ENCODE results near the gene CADPS. TPM values are rescaled to one million over a fixed set of nuclear protein-coding genes. Genes with fewer than 3 reads are reported as not detected.

CADPS gene
- polyA plus RNA-seq, 2 of the 4 experiments (the other 2 are of a cell fraction), result not detected

GRCh38 chr3:62686503-62687294 is 188.5 kb downstream of the CADPS start:
- FAIRE-seq (no peak), ATAC-seq (no peak), DNase-seq (ENCODE audit: low read depth in 1 of 2, low spot score in 1 of 2) (no peak)
- H3K9me3 ChIP-seq, result no peaks in the 10 kb centered on the region
- no peak overlapping the region for H3K4me3 ChIP-seq
- WGBS (ENCODE audit: missing lambda C conversion rate), result 0% methylated on average over 4 of the region's 4 CpGs
- POLR2A ChIA-PET, result no interaction called here
- CTCF ChIA-PET, result no interaction called here
- TF ChIP-seq CHD2 (IDR thresholded peaks at IDR 0.05; ENCODE audit: low read length, partially characterized antibody) (no peak), POLR2AphosphoS2 (conservative IDR thresholded peaks at IDR 0.05; ENCODE audit: low read length) (no peak), KDM5A (IDR thresholded peaks at IDR 0.05) (no peak), CBX8 (IDR thresholded peaks at IDR 0.05) (no peak), FOSB (CRISPR knock-in tag; IDR thresholded peaks at IDR 0.05) (no peak), HEYL (CRISPR knock-in tag; IDR thresholded peaks at IDR 0.05) (no peak), ZSCAN20 (CRISPR knock-in tag; IDR thresholded peaks at IDR 0.05) (no peak), MYC (IDR thresholded peaks at IDR 0.05; ENCODE audit: borderline replicate concordance, low read length) (no peak), MAZ (IDR thresholded peaks at IDR 0.05; ENCODE audit: borderline replicate concordance, low read depth, low read length) (no peak), KDM1A (IDR thresholded peaks at IDR 0.05; ENCODE audit: low read depth) (no peak), REST (IDR thresholded peaks at IDR 0.05) (no peak), SREBF2 (IDR thresholded peaks at IDR 0.05) (no peak), TFCP2L1 (CRISPR knock-in tag; IDR thresholded peaks at IDR 0.05) (no peak), EP300 (IDR thresholded peaks at IDR 0.05) (no peak)
- TF ChIP-seq, protein P1, sequence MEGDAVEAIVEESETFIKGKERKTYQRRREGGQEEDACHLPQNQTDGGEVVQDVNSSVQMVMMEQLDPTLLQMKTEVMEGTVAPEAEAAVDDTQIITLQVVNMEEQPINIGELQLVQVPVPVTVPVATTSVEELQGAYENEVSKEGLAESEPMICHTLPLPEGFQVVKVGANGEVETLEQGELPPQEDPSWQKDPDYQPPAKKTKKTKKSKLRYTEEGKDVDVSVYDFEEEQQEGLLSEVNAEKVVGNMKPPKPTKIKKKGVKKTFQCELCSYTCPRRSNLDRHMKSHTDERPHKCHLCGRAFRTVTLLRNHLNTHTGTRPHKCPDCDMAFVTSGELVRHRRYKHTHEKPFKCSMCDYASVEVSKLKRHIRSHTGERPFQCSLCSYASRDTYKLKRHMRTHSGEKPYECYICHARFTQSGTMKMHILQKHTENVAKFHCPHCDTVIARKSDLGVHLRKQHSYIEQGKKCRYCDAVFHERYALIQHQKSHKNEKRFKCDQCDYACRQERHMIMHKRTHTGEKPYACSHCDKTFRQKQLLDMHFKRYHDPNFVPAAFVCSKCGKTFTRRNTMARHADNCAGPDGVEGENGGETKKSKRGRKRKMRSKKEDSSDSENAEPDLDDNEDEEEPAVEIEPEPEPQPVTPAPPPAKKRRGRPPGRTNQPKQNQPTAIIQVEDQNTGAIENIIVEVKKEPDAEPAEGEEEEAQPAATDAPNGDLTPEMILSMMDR (IDR thresholded peaks at IDR 0.05), result no peak
- no peak overlapping the region for H3K27ac ChIP-seq
- H3K4me1 ChIP-seq, result no peaks in the 10 kb centered on the region
- H3K4me2 ChIP-seq, result no peak overlapping the region

DNA sequence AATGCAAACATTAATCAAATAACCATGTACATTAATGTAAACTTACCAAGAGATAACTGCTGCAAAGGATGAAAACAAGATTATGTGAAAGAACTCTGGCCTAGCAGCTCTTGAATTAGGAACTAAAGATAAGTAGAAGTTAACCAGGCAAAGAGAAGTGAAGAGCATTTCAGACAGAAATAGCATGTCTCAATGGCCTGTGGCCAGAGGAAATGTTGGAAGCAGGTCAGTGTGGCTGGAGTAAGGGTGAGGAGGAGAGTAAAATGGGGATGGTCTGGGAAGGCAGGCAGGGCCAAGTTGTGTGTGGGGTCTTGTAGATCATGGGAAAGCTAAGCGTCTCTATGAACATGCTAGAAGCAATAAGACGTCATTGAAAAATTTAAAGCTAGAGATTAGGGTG is 192.4 kb downstream of the CADPS start:
- FAIRE-seq, result no peak

More for the DNA sequence above, 192.4 kb downstream of the CADPS start:
- Histone ChIP-seq H3K4me2 (no peak overlapping the region), H3K9me3 (no peaks in the 10 kb centered on the region), H3K4me3 (no peak overlapping the region), H3K4me1 (no peaks in the 10 kb centered on the region), H3K27ac (no peak overlapping the region)
- CTCF ChIA-PET, result no interaction called here
- ATAC-seq, result no peak
- DNase-seq (ENCODE audit: low read depth in 1 of 2, low spot score in 1 of 2), result no peak
- no peak for TF ChIP-seq HOXA7 (CRISPR knock-in tag; IDR thresholded peaks at IDR 0.05)
- no peak for TF ChIP-seq ZSCAN20 (CRISPR knock-in tag; IDR thresholded peaks at IDR 0.05)
- TF ChIP-seq KDM1A (IDR thresholded peaks at IDR 0.05; ENCODE audit: low read depth), result no peak
- TF ChIP-seq EHF (CRISPR knock-in tag; IDR thresholded peaks at IDR 0.05), result no peak
- TF ChIP-seq CHD2 (IDR thresholded peaks at IDR 0.05; ENCODE audit: low read length, partially characterized antibody), result no peak
- no peak for TF ChIP-seq GATA3 (IDR thresholded peaks at IDR 0.05; ENCODE audit: borderline replicate concordance)
- TF ChIP-seq, protein P2, sequence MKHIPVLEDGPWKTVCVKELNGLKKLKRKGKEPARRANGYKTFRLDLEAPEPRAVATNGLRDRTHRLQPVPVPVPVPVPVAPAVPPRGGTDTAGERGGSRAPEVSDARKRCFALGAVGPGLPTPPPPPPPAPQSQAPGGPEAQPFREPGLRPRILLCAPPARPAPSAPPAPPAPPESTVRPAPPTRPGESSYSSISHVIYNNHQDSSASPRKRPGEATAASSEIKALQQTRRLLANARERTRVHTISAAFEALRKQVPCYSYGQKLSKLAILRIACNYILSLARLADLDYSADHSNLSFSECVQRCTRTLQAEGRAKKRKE (CRISPR knock-in tag; IDR thresholded peaks at IDR 0.05; ENCODE audit: low read depth), result no peak
- TF ChIP-seq CBX8 (IDR thresholded peaks at IDR 0.05), result no peak
- 24% methylated on average over 2 of the region's 2 CpGs for WGBS (ENCODE audit: missing lambda C conversion rate)
- POLR2A ChIA-PET, result no interaction called here

All from A549 (cell line).